ENCODE data around the gene CPNE1.

GRCh38 chr20:35648836-35649235 lies 15.9 kb downstream of the CPNE1 start:
- TF ChIP-seq CTCF (IDR thresholded peaks at IDR 0.05) (no peak), POLR2A (IDR thresholded peaks at IDR 0.05) (no peak)
